NOMO-1 (cell line): ENCODE data around the gene AK5.
"Not testable (repeated sequence)": the region's sequence is repeated elsewhere in the genome, so short reads cannot be mapped to it uniquely, and the experiment has no call there.

Experiments used
- DNase-seq, 2 experiments: peaks; one replicate each; lab custom pipeline; 2025; ENCODE audit not compliant: unreplicated experiment in 2 of 2; lab: John Stamatoyannopoulos, UW

Gene AK5

DNA sequence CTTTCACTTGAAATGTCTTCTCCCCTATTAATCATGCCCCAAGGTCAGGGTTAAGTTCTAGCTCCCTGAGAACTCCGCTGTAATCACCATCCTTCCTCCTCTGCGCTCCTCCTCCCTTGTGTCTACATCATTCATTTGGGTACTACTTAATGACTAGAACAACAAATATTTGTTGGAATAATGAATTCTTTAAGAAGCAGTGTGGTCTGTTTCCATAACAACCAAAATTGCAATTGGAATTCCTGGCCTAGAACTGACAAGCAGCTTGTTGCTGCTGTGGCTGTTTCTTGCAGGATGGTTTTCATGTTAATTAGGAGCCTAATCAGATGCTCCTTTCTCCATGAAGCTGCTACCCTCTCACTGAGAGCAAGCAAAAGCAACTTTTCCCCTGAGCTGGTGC is 208.1 kb downstream of the AK5 start:
- DNase-seq = no peak

- DNase-seq = no peak
Measured at GRCh38 chr1:77494026-77494425, 212.2 kb downstream of the AK5 start.

DNA sequence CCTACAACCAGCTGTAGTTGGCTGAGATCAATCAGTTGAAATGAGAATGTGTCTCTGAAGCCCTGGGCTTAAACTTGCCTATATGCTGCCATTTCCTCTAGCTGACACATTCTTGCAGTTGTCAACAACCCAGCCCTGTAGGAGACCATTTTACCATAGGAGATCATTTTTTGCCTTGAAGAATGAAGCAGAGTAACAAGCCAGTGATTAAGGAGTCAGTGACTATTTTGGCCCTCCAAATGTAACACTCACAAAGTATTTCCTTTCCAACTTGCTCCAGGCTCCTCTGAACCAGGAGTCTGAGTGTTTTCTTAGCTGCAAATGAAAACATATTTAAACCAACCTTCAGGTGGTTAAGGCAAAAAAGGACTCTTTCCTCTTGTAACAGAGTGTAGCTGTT is 217.1 kb downstream of the AK5 start:
- DNase-seq = no peak

DNA sequence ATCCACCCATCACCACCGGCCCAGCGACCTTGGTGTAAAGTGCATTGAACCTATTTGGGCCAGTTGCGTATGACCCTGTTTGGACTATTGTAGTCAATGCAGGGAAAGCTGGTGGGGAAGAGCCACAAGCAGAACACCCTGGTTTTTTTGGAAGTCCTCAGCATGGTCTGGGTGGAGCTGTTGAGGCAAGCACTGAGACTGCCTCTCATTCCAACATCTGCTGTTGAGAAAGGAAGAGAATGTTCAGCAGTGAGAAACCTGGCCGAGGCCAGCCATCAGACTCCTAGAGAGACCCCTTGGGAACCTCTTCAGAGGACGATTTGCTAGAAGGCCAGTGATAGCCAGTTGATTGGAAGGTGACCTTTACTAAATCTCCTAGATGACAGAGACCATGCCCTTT is 217.6 kb downstream of the AK5 start:
- no peak for DNase-seq

- DNase-seq = peak; percentile 62 to 96
Measured at GRCh38 chr1:77504986-77505385, 223.2 kb downstream of the AK5 start.

DNA sequence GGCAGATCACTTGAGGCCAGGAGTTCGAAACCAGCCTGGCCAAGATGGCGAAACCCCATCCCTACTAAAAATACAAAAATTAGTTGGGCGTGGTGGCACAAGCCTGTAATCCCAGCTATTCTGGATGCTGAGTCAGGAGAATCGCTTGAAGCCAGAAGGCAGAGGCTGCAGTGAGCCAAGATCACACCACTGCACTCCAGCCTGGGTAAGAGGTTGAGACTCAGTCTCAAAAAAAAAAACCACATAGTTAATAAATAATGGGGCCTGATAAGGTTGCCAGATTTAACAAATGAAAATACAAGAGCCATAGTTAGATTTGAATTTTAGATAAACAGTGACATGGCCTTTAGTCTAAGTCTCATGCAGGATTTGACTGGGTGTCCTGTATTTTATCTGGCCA is 225.0 kb downstream of the AK5 start:
- no peak for DNase-seq

DNA sequence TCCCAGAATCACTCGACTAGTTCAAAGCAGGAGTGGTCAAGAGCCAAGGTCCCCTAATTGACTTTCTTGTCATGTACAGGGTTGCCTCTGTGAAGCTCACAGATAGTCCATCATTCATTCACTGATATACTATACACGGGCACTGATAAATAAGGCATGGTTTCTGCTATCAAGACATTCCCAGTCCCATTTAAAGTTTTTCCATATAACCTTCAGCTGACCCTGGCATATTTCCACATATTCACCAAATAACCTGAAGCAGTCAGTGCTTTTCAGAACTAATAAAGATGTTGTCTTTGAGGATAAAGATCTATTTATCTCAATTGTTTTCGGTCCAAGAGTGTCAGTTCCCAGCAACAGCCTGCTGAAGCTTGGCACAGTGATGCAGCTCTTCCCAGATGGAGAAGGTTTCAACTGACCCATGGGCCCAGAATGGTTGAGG is 227.3 kb downstream of the AK5 start:
- DNase-seq = no peak

DNA sequence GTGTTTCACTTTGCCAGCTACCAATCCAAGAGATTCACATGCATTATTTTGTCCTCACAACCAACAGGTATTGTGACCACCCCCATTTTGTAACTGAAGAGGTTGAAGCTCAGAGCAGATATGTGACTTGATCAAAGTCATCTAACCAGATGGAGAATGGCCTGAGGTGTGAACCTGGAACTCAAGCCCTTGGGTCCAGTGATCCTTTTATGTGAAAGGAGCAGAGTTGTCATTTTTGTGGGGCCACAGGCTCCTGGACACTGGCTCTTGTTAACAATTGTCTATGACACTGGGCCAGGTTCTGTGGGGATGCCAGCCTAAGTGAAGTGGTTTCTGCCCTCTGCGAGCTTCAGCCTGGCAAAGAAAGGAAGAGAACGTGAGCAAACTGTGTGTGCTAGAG is 228.1 kb downstream of the AK5 start:
- DNase-seq = no peak

- DNase-seq = no peak
Measured at GRCh38 chr1:77511440-77511840, 229.6 kb downstream of the AK5 start.

GRCh38 chr1:77512650-77513049 is 230.8 kb downstream of the AK5 start:
- DNase-seq = not testable (repeated sequence)

DNA sequence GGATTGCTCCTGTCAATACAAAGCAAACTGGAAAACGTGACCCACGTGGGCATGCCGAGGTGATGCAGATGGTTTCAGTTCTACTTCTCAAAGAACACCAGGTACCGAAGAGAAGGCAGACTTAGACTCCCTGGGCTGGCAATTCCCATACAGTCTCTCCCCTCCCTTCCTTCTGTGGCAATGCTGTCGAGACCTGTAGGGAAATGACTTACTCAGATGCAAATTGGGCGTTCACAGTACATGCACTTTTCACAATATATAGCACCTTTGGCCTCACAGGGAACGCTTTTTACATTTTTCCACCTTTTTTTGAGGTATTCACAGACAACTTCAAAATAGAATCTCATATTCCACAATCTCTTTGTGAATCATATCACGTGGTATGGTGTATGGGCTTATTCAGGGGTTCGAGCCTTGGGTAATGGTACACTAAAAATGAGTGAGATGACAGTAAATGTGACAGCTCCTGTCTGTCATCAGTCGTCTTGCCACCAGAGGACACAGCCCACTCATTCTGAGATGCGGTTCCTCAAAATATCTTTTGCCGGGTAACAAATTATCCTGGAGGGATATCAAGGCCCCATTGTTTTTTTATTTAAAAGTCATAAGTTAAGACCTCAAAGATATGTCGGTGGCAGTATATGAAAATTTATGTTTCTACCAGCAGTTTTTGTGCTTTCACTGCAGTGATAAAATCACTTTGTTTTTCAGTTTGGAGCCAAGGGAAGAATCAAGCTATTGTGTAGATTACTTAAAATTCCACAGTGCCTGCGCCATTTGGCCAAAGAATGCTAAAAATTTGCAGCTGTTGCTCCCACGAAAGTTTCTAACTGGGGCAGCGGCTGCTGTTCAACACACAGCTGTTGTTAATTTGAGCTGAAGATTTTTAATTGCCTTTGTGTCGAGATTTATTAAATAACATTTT is 232.3 kb downstream of the AK5 start:
- no peak for DNase-seq

DNA sequence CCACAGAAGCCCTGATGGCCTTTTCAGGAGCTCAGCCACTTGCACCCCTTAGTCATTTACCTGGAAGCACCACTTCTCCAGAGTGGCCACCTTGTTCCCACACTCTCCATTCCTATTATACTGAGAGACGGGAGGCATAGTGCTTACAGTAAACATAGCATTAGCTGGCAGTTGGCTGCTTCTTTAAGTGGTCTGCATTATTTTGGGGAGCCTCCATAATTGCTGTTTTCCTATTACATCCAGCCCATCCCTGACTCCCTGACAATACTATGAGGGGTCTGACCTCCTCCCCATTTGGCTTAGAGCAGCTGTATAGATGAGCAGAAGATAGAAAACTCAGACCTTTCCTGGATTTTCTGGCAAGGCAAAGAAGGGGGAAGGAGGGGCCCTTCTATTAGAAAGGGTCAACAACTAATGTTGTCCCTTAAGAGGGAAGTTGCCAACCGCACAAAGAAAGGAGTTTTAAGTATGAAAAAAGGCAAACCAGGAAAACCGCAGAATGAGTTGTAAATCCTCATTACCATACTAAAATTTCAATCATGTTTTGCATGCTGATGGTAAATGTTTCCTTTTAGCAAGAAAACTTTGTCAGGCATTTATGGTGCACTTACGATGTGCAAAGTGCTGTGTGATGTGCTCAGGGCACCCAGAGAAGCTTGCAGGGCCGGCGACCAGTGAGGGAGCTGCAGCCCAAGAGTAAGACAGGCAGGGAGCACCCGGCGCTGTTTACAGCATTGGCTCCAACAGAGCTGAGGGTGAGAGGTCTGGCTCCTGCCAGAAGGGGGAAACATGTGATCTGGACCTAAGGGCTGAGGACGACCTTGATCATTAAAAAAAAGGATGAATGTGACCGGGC is 233.3 kb downstream of the AK5 start:
- peak; percentile 42 to 45 for DNase-seq

DNA sequence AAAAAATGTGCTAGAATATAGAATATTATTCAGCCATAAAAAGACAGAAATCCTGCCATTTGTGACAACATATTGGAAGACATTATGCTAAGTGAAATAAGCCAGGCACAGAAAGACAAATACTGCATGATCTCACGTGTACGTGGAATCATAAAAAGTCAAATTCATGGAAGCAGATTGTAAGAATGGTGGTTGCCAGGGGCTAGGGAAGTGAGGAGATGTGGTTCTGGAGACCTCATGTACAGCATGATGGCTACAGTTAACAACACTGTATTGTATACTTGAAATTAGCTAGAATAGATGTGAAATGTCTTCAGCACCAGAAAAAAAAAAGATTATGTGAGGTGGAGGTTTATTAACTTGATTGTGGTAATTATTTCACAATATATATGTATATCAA is 234.3 kb downstream of the AK5 start:
- DNase-seq = no peak

- no peak for DNase-seq
Measured at GRCh38 chr1:77524038-77524437, 242.2 kb downstream of the AK5 start.

DNA sequence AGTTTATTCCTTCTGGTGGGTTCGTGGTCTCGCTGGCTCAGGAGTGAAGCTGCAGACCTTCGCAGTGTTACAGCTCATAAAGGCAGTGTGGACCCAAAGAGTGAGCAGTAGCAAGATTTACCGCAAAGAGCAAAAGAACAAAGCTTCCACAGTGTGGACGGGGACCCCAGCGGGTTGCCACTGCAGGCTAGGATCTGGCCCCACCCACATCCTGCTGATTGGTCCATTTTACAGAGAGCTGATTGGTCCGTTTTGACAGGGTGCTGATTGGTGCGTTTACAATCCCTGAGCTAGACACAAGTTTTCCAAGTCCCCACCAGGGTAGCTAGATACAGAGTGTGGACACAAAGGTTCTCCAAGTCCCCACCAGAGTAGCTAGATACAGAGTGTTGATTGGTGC is 249.3 kb downstream of the AK5 start:
- DNase-seq = not testable (repeated sequence)

DNA sequence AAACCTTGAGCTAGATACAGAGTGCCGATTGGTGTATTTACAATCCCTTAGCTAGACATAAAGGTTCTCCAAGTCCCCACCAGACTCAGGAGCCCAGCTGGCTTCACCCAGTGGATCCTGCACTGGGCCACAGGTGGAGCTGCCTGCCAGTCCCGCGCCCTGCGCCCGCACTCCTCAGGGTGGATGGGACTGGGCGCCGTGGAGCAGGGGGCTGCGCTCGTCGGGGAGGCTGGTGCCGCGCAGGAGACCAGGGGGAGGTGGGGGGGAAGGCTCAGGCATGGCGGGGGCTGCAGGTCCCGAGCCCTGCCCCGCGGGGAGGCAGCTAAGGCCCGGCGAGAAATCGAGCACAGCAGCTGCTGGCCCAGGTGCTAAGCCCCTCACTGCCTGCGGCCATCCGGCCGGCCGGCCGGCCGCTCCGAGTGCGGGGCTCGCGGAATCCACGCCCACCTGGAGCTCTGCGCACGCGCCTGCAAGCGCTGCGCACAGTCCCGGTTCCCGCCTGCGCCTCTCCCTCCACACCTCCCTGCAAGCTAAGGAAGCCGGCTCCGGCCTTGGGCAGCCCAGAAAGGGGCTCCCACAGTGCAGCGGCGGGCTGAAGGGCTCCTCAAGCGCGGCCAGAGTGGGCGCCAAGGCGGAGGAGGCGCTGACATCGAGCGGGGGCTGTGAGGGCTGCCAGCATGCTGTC is 249.9 kb downstream of the AK5 start:
- DNase-seq = not testable (repeated sequence)

DNA sequence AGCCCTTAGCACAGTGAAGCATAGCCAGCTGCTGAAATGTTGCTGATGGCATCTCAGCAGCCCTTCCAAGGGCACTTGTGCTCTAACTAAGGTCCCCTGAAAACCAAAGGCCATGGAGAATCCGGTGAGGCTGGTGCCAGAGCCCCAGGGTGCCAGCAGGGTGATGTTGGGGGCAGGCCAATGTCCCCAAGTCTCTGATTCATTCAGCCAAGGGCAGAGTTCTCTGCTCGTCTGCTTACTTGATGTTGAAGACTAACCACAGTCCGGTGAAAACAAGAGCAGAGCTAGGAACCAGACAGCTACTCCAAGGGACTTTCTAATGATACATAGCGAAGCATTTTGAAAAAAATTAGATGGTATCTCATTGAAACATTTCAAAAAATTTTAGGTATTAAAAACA is 250.8 kb downstream of the AK5 start:
- DNase-seq = no peak

GRCh38 chr1:77533660-77534305 is 252.0 kb downstream of the AK5 start:
- DNase-seq = peak; percentile 73 to 79

- peak in 1 of 2 experiments; percentile 50 for DNase-seq
Measured at GRCh38 chr1:77534456-77534855, 252.6 kb downstream of the AK5 start.

DNA sequence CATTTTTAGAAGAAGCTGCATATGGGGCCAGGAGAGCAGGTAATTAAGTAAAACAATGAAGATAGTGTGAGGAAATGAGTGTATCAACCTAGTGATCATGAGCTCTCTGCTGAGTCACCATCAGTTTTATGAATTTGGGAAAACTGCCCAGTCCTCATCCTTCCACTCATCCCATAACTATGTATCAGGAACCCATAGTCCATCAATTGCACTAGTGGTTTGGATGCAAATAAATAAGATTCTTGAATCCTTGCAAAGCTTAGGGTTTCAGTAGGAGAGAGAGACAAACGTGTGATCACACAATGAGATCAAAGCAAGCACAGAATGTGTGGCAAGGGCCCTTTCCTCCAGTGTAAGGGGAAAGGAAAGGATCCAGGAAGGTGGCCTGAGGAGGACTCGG is 255.0 kb downstream of the AK5 start:
- no peak for DNase-seq
